D721Med (cell line): ENCODE measurements around the gene KRI1.

Experiments used
- DNase-seq: peaks from one replicate; pipeline ENCODE4 v3.0.0; 2011; ENCODE audit warnings: low spot score; ENCODE audit not compliant: insufficient read length
- FAIRE-seq: peaks from 2 replicates; lab custom pipeline; 2011; peaks lifted over from hg19 to GRCh38; lab: Jason Lieb, UNC
- CTCF ChIP-seq: IDR thresholded peaks from 2 replicates; pipeline ENCODE4 v1.5.1; 2012; ENCODE audit warnings: mild to moderate bottlenecking, control low read depth; ENCODE audit not compliant: insufficient read depth; ENCODE audit errors: missing control alignments

The KRI1 gene

GRCh38 chr19:10565567-10566407 lies at the start of gene KRI1:
TSS of gene KRI1 (minus strand) at chr19:10566010. CDS start at chr19:10565999, 11 bp downstream.
- no peak for TF ChIP-seq CTCF
- FAIRE-seq (no peak), DNase-seq (peak; percentile 100)

GRCh38 chr19:10612499-10613119 lies 46.8 kb upstream of the KRI1 start:
- TF ChIP-seq CTCF: no peak
- DNase-seq (no peak), FAIRE-seq (no peak)

DNA sequence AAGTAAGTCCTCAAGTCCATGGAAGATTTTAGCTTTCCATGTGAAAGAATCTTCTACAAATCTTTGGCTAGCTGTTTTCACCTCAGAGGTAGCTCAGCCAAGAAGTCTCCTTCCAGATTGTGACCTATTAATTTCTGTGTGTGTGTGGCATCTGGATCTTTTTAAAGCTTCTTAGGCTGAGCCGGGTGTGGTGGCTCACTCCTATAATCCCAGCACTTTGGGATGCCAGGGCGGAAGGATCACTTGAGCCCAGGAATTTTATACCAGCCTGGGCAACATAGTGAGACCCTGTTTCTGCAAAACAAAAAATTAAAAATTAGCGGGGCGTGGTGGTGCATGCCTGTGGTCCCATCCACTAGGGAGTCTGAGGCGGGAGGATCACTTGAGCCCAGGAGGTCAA lies 46.1 kb upstream of the KRI1 start:
- DNase-seq: peak; percentile 75
- FAIRE-seq: peak; percentile 21
- TF ChIP-seq CTCF: no peak

GRCh38 chr19:10604460-10604980 lies 38.7 kb upstream of the KRI1 start:
- FAIRE-seq (no peak), DNase-seq (no peak)
- no peak for TF ChIP-seq CTCF

GRCh38 chr19:10603873-10604459 lies 38.2 kb upstream of the KRI1 start:
- no peak for DNase-seq
- FAIRE-seq: no peak
- TF ChIP-seq CTCF: no peak

GRCh38 chr19:10603084-10603872 lies 37.5 kb upstream of the KRI1 start:
- TF ChIP-seq CTCF: no peak
- no peak for FAIRE-seq
- DNase-seq: no peak
